Measurements from ENCODE around the gene LRP6. TPM values are rescaled to one million over a fixed set of nuclear protein-coding genes. Genes with fewer than 3 reads are reported as not detected.

Gene LRP6
- total and polyA plus RNA-seq, 2 of the 13 experiments (the other 11 are each of a cell fraction or from before 2014, with no cell fraction given) = 33.8 to 42.0 TPM

DNA sequence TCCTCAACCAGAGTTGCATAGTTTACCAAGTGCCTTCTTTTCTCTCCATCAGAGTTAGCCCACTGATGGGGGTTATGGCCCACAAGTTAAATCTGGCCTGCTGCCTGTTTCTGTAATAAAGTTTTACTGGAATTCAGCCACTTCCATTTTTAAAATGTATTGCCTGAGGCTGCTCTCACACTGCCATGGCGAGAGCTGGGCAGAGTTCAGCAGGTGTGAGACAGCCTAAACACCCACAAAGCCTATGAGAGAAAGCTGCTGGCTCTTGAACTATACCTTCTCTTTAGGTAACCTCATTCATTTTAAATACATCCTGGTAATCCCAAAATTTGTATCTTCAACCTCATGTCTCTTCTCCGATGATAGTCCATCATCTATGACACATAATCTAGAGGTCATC, 110.0 kb downstream of the LRP6 start:
- DNase-seq (ENCODE audit: low spot score) (no peak), FAIRE-seq (no peak), ATAC-seq (no peak)
- H3K27ac ChIP-seq (ENCODE audit: extremely low read length, insufficient read depth, low read length) = no peak overlapping the region
- H3K9me3 ChIP-seq (ENCODE audit: low read length) = no peaks in the 10 kb centered on the region
- H3K36me3 ChIP-seq (replicated peaks in 1 of 2; ENCODE audit: control insufficient read depth in 1 of 2, insufficient read depth in 2 of 2, low read length in 2 of 2) = peaks cover 18 to 69% of the 10 kb centered on the region in 2 experiments
- WGBS (ENCODE audit: low lambda C conversion rate) = 100% methylated on average over 2 of the region's 2 CpGs
- no peak overlapping the region for H3K4me3 ChIP-seq (replicated peaks in 1 of 3; ENCODE audit: insufficient read depth in 1 of 3, low read depth in 2 of 3, low read length in 3 of 3)
- no peaks in the 10 kb centered on the region for H3K79me2 ChIP-seq (ENCODE audit: insufficient read depth, low read length)
- in situ Hi-C loops (cut with HindIII; ENCODE audit: extremely low pct_ligation_motif_present, low pct_unique_long_range_greater_than_20kb) (no loop called here), intact Hi-C loops (cut with micrococcal nuclease; ENCODE audit: unreplicated experiment) (no loop called here)
- no peaks in the 10 kb centered on the region for H3K27me3 ChIP-seq (ENCODE audit: control insufficient read depth in 1 of 2, insufficient read depth in 2 of 2, low read length in 2 of 2)
- H3K4me2 ChIP-seq (ENCODE audit: low read depth, low read length) = no peak overlapping the region
- H4K20me1 ChIP-seq (ENCODE audit: insufficient read depth, low read length) = no peaks in the 10 kb centered on the region
- H3K4me1 ChIP-seq (ENCODE audit: insufficient read depth, low read length) = no peaks in the 10 kb centered on the region
- BruUV-seq (replicated peaks) = TSS peak; percentile 7
- ChIA-PET POLR2A (no interaction called here), CTCF (ENCODE audit: low intra/inter-chr PET ratio, low total read pairs) (no interaction called here)
- no peak overlapping the region for H2AFZ ChIP-seq (ENCODE audit: low read length)
- H3K9ac ChIP-seq (ENCODE audit: insufficient read depth, low read depth, low read length) = no peak overlapping the region
- TF ChIP-seq NKX3-1 (CRISPR knock-in tag; IDR thresholded peaks at IDR 0.05) = no peak
- no peak for TF ChIP-seq MTF1 (CRISPR knock-in tag; IDR thresholded peaks at IDR 0.05)
- no peak for TF ChIP-seq ZNF143 (CRISPR knock-in tag; IDR thresholded peaks at IDR 0.05)
- TF ChIP-seq, protein P1, sequence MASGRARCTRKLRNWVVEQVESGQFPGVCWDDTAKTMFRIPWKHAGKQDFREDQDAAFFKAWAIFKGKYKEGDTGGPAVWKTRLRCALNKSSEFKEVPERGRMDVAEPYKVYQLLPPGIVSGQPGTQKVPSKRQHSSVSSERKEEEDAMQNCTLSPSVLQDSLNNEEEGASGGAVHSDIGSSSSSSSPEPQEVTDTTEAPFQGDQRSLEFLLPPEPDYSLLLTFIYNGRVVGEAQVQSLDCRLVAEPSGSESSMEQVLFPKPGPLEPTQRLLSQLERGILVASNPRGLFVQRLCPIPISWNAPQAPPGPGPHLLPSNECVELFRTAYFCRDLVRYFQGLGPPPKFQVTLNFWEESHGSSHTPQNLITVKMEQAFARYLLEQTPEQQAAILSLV (CRISPR knock-in tag; IDR thresholded peaks at IDR 0.05; ENCODE audit: borderline replicate concordance) = no peak
- no peak for TF ChIP-seq MEIS1 (CRISPR knock-in tag; IDR thresholded peaks at IDR 0.05; ENCODE audit: borderline replicate concordance)
- TF ChIP-seq GATA4 (IDR thresholded peaks at IDR 0.05; ENCODE audit: borderline replicate concordance, low read depth) = no peak
- TF ChIP-seq, protein P2, sequence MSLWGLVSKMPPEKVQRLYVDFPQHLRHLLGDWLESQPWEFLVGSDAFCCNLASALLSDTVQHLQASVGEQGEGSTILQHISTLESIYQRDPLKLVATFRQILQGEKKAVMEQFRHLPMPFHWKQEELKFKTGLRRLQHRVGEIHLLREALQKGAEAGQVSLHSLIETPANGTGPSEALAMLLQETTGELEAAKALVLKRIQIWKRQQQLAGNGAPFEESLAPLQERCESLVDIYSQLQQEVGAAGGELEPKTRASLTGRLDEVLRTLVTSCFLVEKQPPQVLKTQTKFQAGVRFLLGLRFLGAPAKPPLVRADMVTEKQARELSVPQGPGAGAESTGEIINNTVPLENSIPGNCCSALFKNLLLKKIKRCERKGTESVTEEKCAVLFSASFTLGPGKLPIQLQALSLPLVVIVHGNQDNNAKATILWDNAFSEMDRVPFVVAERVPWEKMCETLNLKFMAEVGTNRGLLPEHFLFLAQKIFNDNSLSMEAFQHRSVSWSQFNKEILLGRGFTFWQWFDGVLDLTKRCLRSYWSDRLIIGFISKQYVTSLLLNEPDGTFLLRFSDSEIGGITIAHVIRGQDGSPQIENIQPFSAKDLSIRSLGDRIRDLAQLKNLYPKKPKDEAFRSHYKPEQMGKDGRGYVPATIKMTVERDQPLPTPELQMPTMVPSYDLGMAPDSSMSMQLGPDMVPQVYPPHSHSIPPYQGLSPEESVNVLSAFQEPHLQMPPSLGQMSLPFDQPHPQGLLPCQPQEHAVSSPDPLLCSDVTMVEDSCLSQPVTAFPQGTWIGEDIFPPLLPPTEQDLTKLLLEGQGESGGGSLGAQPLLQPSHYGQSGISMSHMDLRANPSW (CRISPR knock-in tag; IDR thresholded peaks at IDR 0.05; ENCODE audit: borderline replicate concordance) = no peak
- TF ChIP-seq ZNF746 (CRISPR knock-in tag; IDR thresholded peaks at IDR 0.05) = no peak
- TF ChIP-seq, protein P3, sequence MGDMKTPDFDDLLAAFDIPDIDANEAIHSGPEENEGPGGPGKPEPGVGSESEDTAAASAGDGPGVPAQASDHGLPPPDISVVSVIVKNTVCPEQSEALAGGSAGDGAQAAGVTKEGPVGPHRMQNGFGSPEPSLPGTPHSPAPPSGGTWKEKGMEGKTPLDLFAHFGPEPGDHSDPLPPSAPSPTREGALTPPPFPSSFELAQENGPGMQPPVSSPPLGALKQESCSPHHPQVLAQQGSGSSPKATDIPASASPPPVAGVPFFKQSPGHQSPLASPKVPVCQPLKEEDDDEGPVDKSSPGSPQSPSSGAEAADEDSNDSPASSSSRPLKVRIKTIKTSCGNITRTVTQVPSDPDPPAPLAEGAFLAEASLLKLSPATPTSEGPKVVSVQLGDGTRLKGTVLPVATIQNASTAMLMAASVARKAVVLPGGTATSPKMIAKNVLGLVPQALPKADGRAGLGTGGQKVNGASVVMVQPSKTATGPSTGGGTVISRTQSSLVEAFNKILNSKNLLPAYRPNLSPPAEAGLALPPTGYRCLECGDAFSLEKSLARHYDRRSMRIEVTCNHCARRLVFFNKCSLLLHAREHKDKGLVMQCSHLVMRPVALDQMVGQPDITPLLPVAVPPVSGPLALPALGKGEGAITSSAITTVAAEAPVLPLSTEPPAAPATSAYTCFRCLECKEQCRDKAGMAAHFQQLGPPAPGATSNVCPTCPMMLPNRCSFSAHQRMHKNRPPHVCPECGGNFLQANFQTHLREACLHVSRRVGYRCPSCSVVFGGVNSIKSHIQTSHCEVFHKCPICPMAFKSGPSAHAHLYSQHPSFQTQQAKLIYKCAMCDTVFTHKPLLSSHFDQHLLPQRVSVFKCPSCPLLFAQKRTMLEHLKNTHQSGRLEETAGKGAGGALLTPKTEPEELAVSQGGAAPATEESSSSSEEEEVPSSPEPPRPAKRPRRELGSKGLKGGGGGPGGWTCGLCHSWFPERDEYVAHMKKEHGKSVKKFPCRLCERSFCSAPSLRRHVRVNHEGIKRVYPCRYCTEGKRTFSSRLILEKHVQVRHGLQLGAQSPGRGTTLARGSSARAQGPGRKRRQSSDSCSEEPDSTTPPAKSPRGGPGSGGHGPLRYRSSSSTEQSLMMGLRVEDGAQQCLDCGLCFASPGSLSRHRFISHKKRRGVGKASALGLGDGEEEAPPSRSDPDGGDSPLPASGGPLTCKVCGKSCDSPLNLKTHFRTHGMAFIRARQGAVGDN (CRISPR knock-in tag; IDR thresholded peaks at IDR 0.05) = no peak
- TF ChIP-seq, protein P4, sequence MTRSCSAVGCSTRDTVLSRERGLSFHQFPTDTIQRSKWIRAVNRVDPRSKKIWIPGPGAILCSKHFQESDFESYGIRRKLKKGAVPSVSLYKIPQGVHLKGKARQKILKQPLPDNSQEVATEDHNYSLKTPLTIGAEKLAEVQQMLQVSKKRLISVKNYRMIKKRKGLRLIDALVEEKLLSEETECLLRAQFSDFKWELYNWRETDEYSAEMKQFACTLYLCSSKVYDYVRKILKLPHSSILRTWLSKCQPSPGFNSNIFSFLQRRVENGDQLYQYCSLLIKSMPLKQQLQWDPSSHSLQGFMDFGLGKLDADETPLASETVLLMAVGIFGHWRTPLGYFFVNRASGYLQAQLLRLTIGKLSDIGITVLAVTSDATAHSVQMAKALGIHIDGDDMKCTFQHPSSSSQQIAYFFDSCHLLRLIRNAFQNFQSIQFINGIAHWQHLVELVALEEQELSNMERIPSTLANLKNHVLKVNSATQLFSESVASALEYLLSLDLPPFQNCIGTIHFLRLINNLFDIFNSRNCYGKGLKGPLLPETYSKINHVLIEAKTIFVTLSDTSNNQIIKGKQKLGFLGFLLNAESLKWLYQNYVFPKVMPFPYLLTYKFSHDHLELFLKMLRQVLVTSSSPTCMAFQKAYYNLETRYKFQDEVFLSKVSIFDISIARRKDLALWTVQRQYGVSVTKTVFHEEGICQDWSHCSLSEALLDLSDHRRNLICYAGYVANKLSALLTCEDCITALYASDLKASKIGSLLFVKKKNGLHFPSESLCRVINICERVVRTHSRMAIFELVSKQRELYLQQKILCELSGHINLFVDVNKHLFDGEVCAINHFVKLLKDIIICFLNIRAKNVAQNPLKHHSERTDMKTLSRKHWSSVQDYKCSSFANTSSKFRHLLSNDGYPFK (CRISPR knock-in tag; IDR thresholded peaks at IDR 0.05; ENCODE audit: borderline replicate concordance) = no peak
- no peak for TF ChIP-seq RAD21 (CRISPR knock-in tag; IDR thresholded peaks at IDR 0.05)
- TF ChIP-seq, protein P5, sequence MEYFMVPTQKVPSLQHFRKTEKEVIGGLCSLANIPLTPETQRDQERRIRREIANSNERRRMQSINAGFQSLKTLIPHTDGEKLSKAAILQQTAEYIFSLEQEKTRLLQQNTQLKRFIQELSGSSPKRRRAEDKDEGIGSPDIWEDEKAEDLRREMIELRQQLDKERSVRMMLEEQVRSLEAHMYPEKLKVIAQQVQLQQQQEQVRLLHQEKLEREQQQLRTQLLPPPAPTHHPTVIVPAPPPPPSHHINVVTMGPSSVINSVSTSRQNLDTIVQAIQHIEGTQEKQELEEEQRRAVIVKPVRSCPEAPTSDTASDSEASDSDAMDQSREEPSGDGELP (IDR thresholded peaks at IDR 0.05; ENCODE audit: borderline replicate concordance, low read depth) = no peak
- TF ChIP-seq HHEX (CRISPR knock-in tag; IDR thresholded peaks at IDR 0.05) = no peak

Data from HepG2 (cell line).